ENCODE data around the gene THAP2.

The THAP2 gene

DNA sequence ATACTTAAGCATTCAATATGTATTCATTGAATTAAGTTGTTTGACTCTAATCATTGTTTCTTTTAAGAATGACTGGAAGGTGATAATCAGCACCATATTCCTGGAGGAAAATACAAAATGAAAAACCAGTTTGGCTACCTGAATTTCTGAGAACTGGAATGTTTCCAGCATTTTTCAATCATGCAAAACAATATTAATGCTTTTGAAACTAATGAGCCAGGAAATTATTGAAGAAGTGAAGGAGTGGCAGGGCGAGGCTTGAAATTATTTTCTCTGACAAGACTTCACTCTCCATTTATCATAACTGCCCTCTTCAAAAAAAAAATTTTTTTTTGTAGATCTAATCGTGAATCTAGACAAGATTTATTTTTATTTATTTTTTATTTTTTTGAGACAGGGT, 40.8 kb downstream of the THAP2 start:
- no peaks in the 10 kb centered on the region for H3K9me3 ChIP-seq (ENCODE audit: insufficient read depth, low read depth, low read length)
- no peaks in the 10 kb centered on the region for H3K27me3 ChIP-seq (ENCODE audit: insufficient read depth, low read length)
- H3K9ac ChIP-seq (ENCODE audit: low read depth, low read length): no peak overlapping the region
- peaks cover 13% of the 10 kb centered on the region; the same call in 1 of the 2 replicates for H3K4me1 ChIP-seq (ENCODE audit: insufficient read depth, low read length)
- no peak overlapping the region for H3K4me3 ChIP-seq (ENCODE audit: low read length)
- no peak overlapping the region for H3K27ac ChIP-seq (ENCODE audit: low read depth, low read length)
- H3K36me3 ChIP-seq (ENCODE audit: insufficient read depth, low read length): peaks cover 22% of the 10 kb centered on the region
- WGBS: no CpG with 5 or more reads among the region's 2 CpGs

DNA sequence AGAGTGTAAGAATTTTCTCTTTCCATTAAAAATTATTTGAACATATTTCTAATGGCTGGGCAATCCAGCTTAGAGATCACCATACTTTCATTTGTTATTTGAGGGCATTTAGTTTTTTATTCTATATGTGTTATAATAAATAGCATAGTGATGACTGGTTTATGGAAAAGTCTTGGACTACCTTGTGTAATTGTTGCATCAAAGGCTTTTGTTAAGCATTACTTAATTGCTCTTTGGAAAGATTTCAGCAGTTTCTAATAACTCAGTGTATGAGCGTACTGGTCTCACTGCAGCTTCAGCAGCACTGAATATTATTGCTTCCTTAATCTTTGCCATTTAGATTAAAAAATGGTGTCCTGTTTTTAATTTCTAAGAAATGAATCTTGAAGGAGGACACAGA, 44.6 kb downstream of the THAP2 start:
- no peaks in the 10 kb centered on the region for H3K27me3 ChIP-seq (ENCODE audit: insufficient read depth, low read length)
- peaks cover 5% of the 10 kb centered on the region; the same call in 1 of the 2 replicates for H3K36me3 ChIP-seq (ENCODE audit: insufficient read depth, low read length)
- no peak overlapping the region for H3K4me3 ChIP-seq (ENCODE audit: low read length)
- 100% methylated on average over 1 of the region's 1 CpG for WGBS
- no peak overlapping the region for H3K27ac ChIP-seq (ENCODE audit: low read depth, low read length)
- H3K9me3 ChIP-seq (ENCODE audit: insufficient read depth, low read depth, low read length): no peaks in the 10 kb centered on the region
- H3K9ac ChIP-seq (ENCODE audit: low read depth, low read length): no peak overlapping the region
- H3K4me1 ChIP-seq (ENCODE audit: insufficient read depth, low read length): peaks cover 16% of the 10 kb centered on the region; the same call in 1 of the 2 replicates

DNA sequence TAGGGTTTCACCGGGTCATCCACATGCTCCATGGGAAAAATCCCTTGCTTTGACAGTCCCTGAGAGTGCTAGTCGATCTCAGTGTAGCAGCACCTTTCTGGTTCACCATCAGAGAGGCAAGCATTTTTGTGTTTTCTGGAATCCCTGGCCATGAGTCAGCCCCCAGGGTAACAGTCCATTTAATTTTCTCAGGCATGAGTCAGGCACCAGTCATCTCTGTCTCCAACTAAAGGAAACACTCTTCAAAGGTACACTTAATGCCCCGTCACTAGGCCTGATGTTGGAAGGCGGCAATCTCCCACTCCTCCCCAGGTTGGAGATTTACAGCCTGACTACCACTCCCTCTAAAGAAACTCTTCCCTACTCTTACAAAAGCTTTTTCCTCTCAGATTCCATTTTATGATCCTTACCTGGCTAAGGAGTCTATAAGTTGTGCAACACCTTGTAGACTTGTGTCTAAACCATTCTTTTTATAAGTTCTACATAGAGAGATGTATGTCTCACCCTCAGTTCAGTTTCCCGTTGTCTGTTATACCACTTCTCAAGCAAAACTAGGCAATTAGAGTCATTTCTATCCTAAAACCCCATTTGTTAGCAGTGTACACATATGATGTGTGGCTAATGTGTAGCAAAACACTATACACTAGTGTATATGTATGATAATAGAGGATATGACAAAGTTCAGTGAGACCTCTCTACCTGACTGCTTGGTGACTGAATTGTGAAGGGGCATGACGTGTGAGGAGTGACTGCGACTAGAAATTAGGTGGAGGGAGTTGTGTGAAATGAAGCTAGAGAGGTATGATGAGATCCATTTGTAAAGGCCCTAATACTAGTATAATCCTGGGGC, 46.4 kb downstream of the THAP2 start:
- 85% methylated on average over 6 of the region's 7 CpGs for WGBS
- Histone ChIP-seq H3K9ac (ENCODE audit: low read depth, low read length) (no peak overlapping the region), H3K4me3 (ENCODE audit: low read length) (no peak overlapping the region), H3K4me1 (ENCODE audit: insufficient read depth, low read length) (peaks cover 16% of the 10 kb centered on the region; the same call in 1 of the 2 replicates), H3K27ac (ENCODE audit: low read depth, low read length) (no peak overlapping the region; the same call in 1 of the 2 replicates), H3K27me3 (ENCODE audit: insufficient read depth, low read length) (no peaks in the 10 kb centered on the region), H3K36me3 (ENCODE audit: insufficient read depth, low read length) (no peaks in the 10 kb centered on the region), H3K9me3 (ENCODE audit: insufficient read depth, low read depth, low read length) (no peaks in the 10 kb centered on the region)

DNA sequence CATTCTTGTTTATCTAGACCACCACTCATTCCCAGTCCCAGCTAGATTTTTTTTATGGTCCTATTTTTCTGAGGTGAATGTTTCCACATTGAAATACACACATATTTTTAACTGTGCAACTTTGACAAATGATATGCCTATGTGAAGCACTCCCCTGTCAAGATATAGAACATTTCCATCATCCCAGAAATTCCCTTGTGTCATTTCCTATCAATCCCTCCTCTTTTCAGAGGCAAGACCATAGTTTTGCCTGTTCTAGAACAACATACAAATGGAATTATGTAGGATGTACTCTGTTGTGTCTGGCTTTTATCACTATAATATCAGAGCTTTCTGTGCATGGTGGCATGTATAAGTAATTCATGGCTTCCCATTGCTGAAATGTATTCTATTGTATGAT, 54.5 kb downstream of the THAP2 start:
- Histone ChIP-seq H3K4me3 (ENCODE audit: low read length) (no peak overlapping the region), H3K9ac (ENCODE audit: low read depth, low read length) (no peak overlapping the region), H3K27me3 (ENCODE audit: insufficient read depth, low read length) (no peaks in the 10 kb centered on the region), H3K4me1 (ENCODE audit: insufficient read depth, low read length) (no peaks in the 10 kb centered on the region), H3K27ac (ENCODE audit: low read depth, low read length) (no peak overlapping the region), H3K9me3 (ENCODE audit: insufficient read depth, low read depth, low read length) (no peaks in the 10 kb centered on the region), H3K36me3 (ENCODE audit: insufficient read depth, low read length) (no peaks in the 10 kb centered on the region)

DNA sequence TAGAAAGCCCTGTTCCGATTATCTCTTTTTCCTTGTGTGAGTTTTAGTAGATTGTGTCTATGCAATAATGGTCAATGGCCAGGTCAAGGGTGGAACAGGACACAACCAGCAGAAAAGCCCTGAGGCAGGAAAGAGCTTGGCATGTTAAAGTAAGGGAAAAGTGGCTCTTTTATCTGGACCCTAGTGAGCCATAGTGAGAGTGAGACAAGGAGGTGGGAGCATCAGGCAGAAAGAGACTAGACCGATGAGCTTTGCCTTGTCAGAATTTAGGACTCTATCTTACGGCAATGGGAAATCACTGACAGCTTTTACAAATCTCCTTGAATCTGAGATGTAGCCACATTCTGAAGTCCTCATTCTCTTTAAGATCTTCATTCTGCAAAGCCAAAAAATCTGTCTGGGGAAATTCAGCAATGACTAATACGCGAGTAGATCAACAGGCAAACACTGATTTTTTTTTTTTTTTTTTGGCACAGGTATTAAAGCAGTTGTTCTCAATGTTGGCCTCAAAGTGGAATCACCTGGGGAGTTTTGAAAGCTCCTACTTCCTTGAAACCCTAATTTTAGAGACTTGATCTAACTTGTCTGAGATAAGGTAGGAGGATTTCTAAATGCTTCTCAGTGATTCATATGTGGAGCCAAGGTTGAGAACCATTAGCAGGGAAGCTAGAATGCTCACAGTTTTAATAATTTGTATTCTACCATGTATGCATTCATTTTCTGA, 55.7 kb downstream of the THAP2 start:
- H3K4me3 ChIP-seq (ENCODE audit: low read length): no peak overlapping the region
- no peaks in the 10 kb centered on the region for H3K36me3 ChIP-seq (ENCODE audit: insufficient read depth, low read length)
- H3K27ac ChIP-seq (ENCODE audit: low read depth, low read length): no peak overlapping the region
- no peaks in the 10 kb centered on the region for H3K27me3 ChIP-seq (ENCODE audit: insufficient read depth, low read length)
- no peaks in the 10 kb centered on the region for H3K9me3 ChIP-seq (ENCODE audit: insufficient read depth, low read depth, low read length)
- 97% methylated on average over 5 of the region's 5 CpGs for WGBS
- H3K4me1 ChIP-seq (ENCODE audit: insufficient read depth, low read length): no peaks in the 10 kb centered on the region
- no peak overlapping the region for H3K9ac ChIP-seq (ENCODE audit: low read depth, low read length)

DNA sequence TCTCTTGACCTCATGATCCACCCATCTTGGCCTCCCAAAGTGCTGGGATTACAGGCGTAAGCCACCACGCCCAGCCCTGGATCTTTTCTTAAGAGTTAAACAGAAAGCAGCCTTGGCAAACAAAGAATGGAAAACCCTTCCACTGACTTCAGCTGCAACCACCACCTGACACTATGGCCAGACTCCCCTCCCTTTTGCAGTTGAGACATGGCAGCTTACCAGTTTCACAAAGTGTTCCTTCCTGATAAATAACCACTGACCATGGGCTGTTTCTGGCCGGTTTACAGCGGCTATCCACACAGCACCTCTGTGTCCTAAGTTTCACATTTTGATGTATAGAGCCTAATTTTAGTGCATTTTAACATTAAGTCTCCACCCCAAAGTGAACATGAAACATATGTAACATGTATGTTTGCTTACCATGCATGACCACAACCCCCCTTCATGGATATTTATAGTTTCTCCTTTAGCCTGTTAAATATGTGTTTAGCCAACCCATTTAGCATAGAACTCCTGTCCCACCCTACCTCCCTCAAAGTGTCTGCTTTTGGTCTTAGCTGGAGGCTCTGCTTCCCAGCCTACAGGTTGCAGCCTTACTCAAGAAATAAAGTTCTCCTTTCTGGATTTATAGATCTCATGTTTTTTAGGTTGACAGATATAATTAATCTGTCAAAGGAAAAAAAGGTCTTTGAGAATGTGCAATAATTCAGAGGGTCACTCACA, 57.8 kb downstream of the THAP2 start:
- Histone ChIP-seq H3K4me3 (ENCODE audit: low read length) (no peak overlapping the region), H3K4me1 (ENCODE audit: insufficient read depth, low read length) (no peaks in the 10 kb centered on the region), H3K27ac (ENCODE audit: low read depth, low read length) (no peak overlapping the region), H3K27me3 (ENCODE audit: insufficient read depth, low read length) (no peaks in the 10 kb centered on the region), H3K36me3 (ENCODE audit: insufficient read depth, low read length) (no peaks in the 10 kb centered on the region), H3K9me3 (ENCODE audit: insufficient read depth, low read depth, low read length) (no peaks in the 10 kb centered on the region), H3K9ac (ENCODE audit: low read depth, low read length) (no peak overlapping the region)
- WGBS: 96% methylated on average over 4 of the region's 4 CpGs

DNA sequence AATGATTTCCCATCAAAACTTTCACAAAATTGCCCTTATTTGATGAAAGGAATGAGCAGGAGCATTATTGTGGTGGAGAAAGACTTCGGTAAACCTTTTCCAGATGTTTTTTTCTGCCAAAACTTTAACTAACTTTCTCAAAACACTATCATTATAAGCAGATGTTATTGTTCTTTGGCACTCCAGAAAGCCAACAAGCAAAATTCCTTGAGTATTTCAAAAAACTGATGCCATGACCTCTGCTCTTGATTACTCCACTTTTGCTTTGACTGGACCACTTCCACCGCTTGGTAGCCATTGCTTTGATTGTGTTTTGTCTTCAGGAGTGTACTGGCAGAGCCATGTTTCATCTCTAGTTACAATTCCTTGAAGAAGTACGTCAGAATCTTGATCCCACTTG, 60.9 kb downstream of the THAP2 start:
- Histone ChIP-seq H3K36me3 (ENCODE audit: insufficient read depth, low read length) (no peaks in the 10 kb centered on the region), H3K27ac (ENCODE audit: low read depth, low read length) (no peak overlapping the region), H3K27me3 (ENCODE audit: insufficient read depth, low read length) (no peaks in the 10 kb centered on the region), H3K4me1 (ENCODE audit: insufficient read depth, low read length) (no peaks in the 10 kb centered on the region), H3K4me3 (ENCODE audit: low read length) (no peak overlapping the region), H3K9ac (ENCODE audit: low read depth, low read length) (no peak overlapping the region), H3K9me3 (ENCODE audit: insufficient read depth, low read depth, low read length) (no peaks in the 10 kb centered on the region)
- WGBS: 95% methylated on average over 3 of the region's 3 CpGs

DNA sequence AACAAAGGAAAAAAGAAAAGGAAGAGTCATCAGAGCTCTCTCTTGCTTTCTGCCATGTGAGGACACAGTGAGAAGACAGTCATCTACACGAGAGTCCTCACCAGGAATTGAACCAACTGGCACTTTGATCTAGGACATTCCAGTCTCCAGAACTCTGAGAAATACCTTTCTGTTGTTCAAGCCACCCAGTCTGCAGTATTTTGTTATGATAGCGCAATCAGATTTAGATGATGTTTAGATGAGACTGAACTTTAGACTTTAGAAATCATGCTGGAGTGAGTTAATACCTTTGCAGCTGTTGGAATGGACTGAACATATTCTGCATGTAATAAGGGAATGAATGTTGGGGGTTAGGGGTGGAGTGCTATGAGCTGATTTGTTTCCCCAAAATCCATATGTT, 62.4 kb downstream of the THAP2 start:
- no peak overlapping the region for H3K27ac ChIP-seq (ENCODE audit: low read depth, low read length)
- H3K4me1 ChIP-seq (ENCODE audit: insufficient read depth, low read length): no peaks in the 10 kb centered on the region
- no peaks in the 10 kb centered on the region for H3K9me3 ChIP-seq (ENCODE audit: insufficient read depth, low read depth, low read length)
- no peak overlapping the region for H3K9ac ChIP-seq (ENCODE audit: low read depth, low read length)
- no peak overlapping the region for H3K4me3 ChIP-seq (ENCODE audit: low read length)
- 92% methylated on average over 2 of the region's 2 CpGs for WGBS
- H3K27me3 ChIP-seq (ENCODE audit: insufficient read depth, low read length): no peaks in the 10 kb centered on the region
- H3K36me3 ChIP-seq (ENCODE audit: insufficient read depth, low read length): no peaks in the 10 kb centered on the region

DNA sequence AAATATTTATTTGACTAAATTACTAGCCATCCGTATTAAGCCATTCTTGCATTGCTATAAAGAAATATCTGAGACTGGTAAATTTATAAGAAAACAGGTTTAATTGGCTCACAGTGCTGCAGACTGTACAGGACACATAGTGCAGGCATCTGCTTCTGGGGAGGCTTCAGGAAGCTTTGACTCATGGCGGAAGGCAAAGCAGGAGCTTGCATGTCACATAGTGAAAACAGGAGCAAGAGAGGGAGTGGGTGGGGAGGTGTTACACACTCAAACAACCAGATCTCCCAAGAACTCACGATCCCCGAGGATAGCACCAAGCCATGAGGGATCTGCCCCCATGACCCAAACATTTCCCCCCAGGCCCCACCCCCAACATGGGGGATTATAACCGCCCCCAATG, 63.9 kb downstream of the THAP2 start:
- 91% methylated on average over 4 of the region's 5 CpGs for WGBS
- no peaks in the 10 kb centered on the region for H3K9me3 ChIP-seq (ENCODE audit: insufficient read depth, low read depth, low read length)
- H3K4me3 ChIP-seq (ENCODE audit: low read length): no peak overlapping the region
- no peaks in the 10 kb centered on the region for H3K27me3 ChIP-seq (ENCODE audit: insufficient read depth, low read length)
- no peak overlapping the region for H3K27ac ChIP-seq (ENCODE audit: low read depth, low read length)
- H3K4me1 ChIP-seq (ENCODE audit: insufficient read depth, low read length): no peaks in the 10 kb centered on the region
- no peak overlapping the region for H3K9ac ChIP-seq (ENCODE audit: low read depth, low read length)
- H3K36me3 ChIP-seq (ENCODE audit: insufficient read depth, low read length): no peaks in the 10 kb centered on the region

Data from HUES64 (cell line).